ENCODE results near the gene TCERG1. TPM values are rescaled to one million over a fixed set of nuclear protein-coding genes. Genes with fewer than 3 reads are reported as not detected.

TCERG1 gene
- total RNA-seq, 1 donor from 2014 or later, result 47.3 TPM

DNA sequence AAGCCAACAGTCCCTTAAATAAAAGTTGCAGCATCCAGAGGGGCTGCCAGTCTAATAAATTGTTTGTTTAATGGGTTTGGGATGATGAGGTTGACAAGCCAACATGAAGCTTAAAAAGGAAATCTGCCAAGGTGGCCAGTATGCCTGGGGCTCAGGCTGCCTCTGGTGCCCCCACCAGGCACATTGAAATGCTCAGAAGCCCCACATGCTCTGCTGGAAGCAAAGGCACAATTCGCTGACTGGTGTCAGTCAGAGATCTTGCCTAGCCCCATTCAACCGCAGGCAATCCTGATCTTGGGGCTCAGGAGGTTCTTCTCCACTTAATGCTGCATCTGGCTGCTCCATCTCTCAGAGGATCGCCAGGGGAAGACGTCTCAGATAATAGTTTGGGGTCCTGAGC, 44.2 kb upstream of the TCERG1 start:
- no peaks in the 10 kb centered on the region for H3K9me3 Mint-ChIP-seq (ENCODE audit: unreplicated experiment)
- H3K4me1 Mint-ChIP-seq (ENCODE audit: unreplicated experiment), result no peaks in the 10 kb centered on the region
- H3K27me3 Mint-ChIP-seq (ENCODE audit: unreplicated experiment), result peaks cover 31% of the 10 kb centered on the region
- DNase-seq (ENCODE audit: extremely low spot score, unreplicated experiment), result no peak
- no peak overlapping the region for H3K27ac Mint-ChIP-seq (ENCODE audit: unreplicated experiment)
- no peaks in the 10 kb centered on the region for H3K36me3 Mint-ChIP-seq (ENCODE audit: unreplicated experiment)
- TF ChIP-seq, protein P1, sequence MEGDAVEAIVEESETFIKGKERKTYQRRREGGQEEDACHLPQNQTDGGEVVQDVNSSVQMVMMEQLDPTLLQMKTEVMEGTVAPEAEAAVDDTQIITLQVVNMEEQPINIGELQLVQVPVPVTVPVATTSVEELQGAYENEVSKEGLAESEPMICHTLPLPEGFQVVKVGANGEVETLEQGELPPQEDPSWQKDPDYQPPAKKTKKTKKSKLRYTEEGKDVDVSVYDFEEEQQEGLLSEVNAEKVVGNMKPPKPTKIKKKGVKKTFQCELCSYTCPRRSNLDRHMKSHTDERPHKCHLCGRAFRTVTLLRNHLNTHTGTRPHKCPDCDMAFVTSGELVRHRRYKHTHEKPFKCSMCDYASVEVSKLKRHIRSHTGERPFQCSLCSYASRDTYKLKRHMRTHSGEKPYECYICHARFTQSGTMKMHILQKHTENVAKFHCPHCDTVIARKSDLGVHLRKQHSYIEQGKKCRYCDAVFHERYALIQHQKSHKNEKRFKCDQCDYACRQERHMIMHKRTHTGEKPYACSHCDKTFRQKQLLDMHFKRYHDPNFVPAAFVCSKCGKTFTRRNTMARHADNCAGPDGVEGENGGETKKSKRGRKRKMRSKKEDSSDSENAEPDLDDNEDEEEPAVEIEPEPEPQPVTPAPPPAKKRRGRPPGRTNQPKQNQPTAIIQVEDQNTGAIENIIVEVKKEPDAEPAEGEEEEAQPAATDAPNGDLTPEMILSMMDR (IDR thresholded peaks at IDR 0.05), result no peak
- H3K4me3 Mint-ChIP-seq (ENCODE audit: unreplicated experiment), result no peak overlapping the region

DNA sequence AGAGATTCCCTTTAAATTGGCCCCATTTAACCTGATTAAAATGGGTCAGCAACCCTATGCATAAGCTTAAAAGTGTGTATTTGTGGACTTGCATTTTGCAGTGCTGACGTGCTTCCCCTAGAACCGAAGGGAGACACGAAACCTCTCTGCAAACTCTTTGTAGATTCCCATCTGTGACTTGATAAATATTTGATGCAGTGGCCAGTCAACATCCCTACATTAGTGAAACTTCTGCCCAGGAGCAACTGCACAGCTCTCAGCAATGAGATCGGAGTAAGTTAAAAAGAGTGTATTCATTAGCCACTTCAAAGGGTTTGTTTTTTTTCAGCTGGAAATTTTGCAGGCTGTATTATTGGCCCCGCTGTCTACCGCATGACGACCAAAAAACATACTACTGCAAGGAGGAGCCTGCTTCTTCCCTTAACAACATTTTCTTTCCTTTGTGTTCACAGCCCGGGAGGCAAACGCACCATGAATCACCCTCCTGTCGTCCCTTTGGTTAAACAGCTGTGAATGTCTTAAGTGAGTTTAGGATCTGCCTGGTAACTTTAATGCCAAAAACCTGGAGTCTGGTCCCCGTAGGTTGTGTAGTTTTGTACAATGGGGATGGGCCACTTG, 38.0 kb upstream of the TCERG1 start:
- Mint-ChIP-seq H3K4me1 (ENCODE audit: unreplicated experiment) (peaks cover 4% of the 10 kb centered on the region), H3K9me3 (ENCODE audit: unreplicated experiment) (no peaks in the 10 kb centered on the region), H3K27ac (ENCODE audit: unreplicated experiment) (no peak overlapping the region), H3K4me3 (ENCODE audit: unreplicated experiment) (peak overlapping the region; percentile 5), H3K36me3 (ENCODE audit: unreplicated experiment) (no peaks in the 10 kb centered on the region), H3K27me3 (ENCODE audit: unreplicated experiment) (peaks cover 19% of the 10 kb centered on the region)
- TF ChIP-seq, protein P1 (IDR thresholded peaks at IDR 0.05), result no peak
- no peak for DNase-seq (ENCODE audit: extremely low spot score, unreplicated experiment)

DNA sequence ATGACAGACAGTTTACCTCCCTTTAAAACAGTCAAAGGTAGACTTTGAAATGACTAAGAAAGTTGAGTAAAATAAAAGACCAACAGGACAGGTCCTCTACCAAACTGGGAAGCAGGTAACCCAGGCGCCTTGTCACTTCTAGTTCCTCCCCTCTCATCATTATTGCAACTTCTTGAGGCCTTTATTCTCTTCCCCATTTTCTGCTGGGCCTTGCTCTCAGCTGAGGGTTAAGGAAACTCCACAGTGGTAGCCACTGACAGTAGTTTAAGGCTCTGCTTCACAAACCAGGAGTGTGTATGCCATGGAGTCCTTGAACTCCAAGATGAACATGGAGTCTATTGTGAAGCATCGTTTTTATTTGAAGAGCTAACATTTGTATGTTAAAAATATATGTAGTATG, 36.9 kb upstream of the TCERG1 start:
- Mint-ChIP-seq H3K27me3 (ENCODE audit: unreplicated experiment) (peaks cover 26% of the 10 kb centered on the region), H3K4me3 (ENCODE audit: unreplicated experiment) (no peak overlapping the region), H3K36me3 (ENCODE audit: unreplicated experiment) (no peaks in the 10 kb centered on the region), H3K27ac (ENCODE audit: unreplicated experiment) (no peak overlapping the region), H3K9me3 (ENCODE audit: unreplicated experiment) (no peaks in the 10 kb centered on the region), H3K4me1 (ENCODE audit: unreplicated experiment) (peaks cover 4% of the 10 kb centered on the region)
- DNase-seq (ENCODE audit: extremely low spot score, unreplicated experiment), result no peak
- TF ChIP-seq, protein P1 (IDR thresholded peaks at IDR 0.05), result no peak

DNA sequence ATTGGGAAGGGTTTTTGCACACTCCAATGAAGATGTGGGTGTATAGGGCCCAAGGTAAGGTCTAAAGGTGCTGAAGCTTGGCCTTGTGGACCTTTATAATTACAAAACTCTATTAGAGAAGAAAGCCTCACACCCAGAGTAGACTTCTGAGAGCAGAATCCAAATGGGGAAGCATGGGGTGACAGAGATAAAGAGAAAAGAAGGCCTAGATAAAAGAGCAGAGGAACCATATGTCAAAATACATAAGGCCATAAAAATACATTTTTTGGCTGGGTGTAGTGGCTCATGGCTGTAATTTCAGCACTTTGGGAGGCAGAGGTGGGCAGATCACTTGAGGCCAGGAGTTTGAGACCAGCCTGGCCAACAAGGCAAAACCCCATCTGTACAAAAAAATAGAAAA, 27.4 kb upstream of the TCERG1 start:
- no peaks in the 10 kb centered on the region for H3K36me3 Mint-ChIP-seq (ENCODE audit: unreplicated experiment)
- DNase-seq (ENCODE audit: extremely low spot score, unreplicated experiment), result no peak
- TF ChIP-seq, protein P1 (IDR thresholded peaks at IDR 0.05), result no peak
- H3K27ac Mint-ChIP-seq (ENCODE audit: unreplicated experiment), result no peak overlapping the region
- H3K27me3 Mint-ChIP-seq (ENCODE audit: unreplicated experiment), result peaks cover 41% of the 10 kb centered on the region
- H3K4me3 Mint-ChIP-seq (ENCODE audit: unreplicated experiment), result no peak overlapping the region
- no peaks in the 10 kb centered on the region for H3K9me3 Mint-ChIP-seq (ENCODE audit: unreplicated experiment)
- no peaks in the 10 kb centered on the region for H3K4me1 Mint-ChIP-seq (ENCODE audit: unreplicated experiment)

DNA sequence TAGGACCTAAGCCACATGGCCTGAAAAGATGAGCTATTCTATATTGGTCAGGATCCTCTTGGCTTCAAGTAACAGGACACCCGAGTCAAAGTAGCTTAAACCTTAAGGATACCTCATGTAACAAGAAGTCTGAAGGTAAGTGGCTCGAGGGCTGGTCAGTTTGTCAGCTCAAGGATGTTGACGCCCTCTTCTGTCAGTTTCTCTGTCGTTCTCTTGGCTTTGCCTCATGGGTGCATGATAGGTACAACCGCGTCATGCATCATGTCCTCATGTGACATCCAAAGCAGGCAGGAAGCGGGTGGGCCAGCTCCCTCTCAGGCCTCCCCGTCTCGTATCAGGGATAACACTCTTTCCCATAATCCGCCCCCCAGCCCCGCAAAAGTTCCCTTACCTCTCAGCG, 22.1 kb upstream of the TCERG1 start:
- H3K9me3 Mint-ChIP-seq (ENCODE audit: unreplicated experiment), result no peaks in the 10 kb centered on the region
- peaks cover 2% of the 10 kb centered on the region for H3K4me1 Mint-ChIP-seq (ENCODE audit: unreplicated experiment)
- no peaks in the 10 kb centered on the region for H3K36me3 Mint-ChIP-seq (ENCODE audit: unreplicated experiment)
- H3K27ac Mint-ChIP-seq (ENCODE audit: unreplicated experiment), result no peak overlapping the region
- TF ChIP-seq, protein P1 (IDR thresholded peaks at IDR 0.05), result no peak
- DNase-seq (ENCODE audit: extremely low spot score, unreplicated experiment), result no peak
- no peak overlapping the region for H3K4me3 Mint-ChIP-seq (ENCODE audit: unreplicated experiment)
- H3K27me3 Mint-ChIP-seq (ENCODE audit: unreplicated experiment), result peaks cover 37% of the 10 kb centered on the region
